HG03095 (cell line): Measurements from ENCODE around the gene RPL18A.
"Not testable (repeated sequence)": the region's sequence is repeated elsewhere in the genome, so short reads cannot be mapped to it uniquely, and the experiment has no call there.

Experiments
- ATAC-seq: cut with Tn5 transposase; IDR thresholded peaks from one replicate; pipeline ENCODE4 v1.9.1; 2021; ENCODE audit warnings: moderate library complexity; ENCODE audit not compliant: unreplicated experiment

Gene RPL18A

GRCh38 chr19:17866312-17866963, 6.7 kb downstream of the RPL18A start:
- no peak for ATAC-seq

- ATAC-seq = no peak
Measured at GRCh38 chr19:17866964-17867486, 7.3 kb downstream of the RPL18A start.

GRCh38 chr19:17868669-17869068, 9.0 kb downstream of the RPL18A start:
- ATAC-seq = no peak

- no peak for ATAC-seq
Measured at GRCh38 chr19:17869114-17869608, 9.5 kb downstream of the RPL18A start.

- no peak for ATAC-seq
Measured at GRCh38 chr19:17871032-17871877, 11.5 kb downstream of the RPL18A start.

- no peak for ATAC-seq
Measured at GRCh38 chr19:17871878-17872250, 12.2 kb downstream of the RPL18A start, which contains the start of gene SLC5A5. Gene SLC5A5 (plus strand): TSS chr19:17871945. CDS start chr19:17872320, 375 bp downstream.

GRCh38 chr19:17872251-17873001, 12.7 kb downstream of the RPL18A start:
- ATAC-seq = no peak

- ATAC-seq = no peak
Measured at GRCh38 chr19:17873786-17874757, 14.4 kb downstream of the RPL18A start.

- ATAC-seq = no peak
Measured at GRCh38 chr19:17874758-17875135, 15.0 kb downstream of the RPL18A start.

- no peak for ATAC-seq
Measured at GRCh38 chr19:17877696-17878095, 18.0 kb downstream of the RPL18A start.

GRCh38 chr19:17879466-17879865, 19.8 kb downstream of the RPL18A start:
- no peak for ATAC-seq

GRCh38 chr19:17881701-17882100, 22.0 kb downstream of the RPL18A start:
- ATAC-seq = no peak

- no peak for ATAC-seq
Measured at GRCh38 chr19:17883627-17884410, 24.1 kb downstream of the RPL18A start.

GRCh38 chr19:17886515-17886914, 26.8 kb downstream of the RPL18A start:
- no peak for ATAC-seq

GRCh38 chr19:17887221-17887620, 27.5 kb downstream of the RPL18A start:
- not testable (repeated sequence) for ATAC-seq

GRCh38 chr19:17888260-17888659, 28.6 kb downstream of the RPL18A start:
- ATAC-seq = no peak

GRCh38 chr19:17889609-17890214, 30.0 kb downstream of the RPL18A start:
- ATAC-seq = no peak

- no peak for ATAC-seq
Measured at GRCh38 chr19:17893766-17894165, 34.1 kb downstream of the RPL18A start.

GRCh38 chr19:17902701-17903100, 43.0 kb downstream of the RPL18A start:
- no peak for ATAC-seq
